GM12878 (cell line): ENCODE results near the gene BCO1. TPM values are rescaled to one million over a fixed set of nuclear protein-coding genes. Genes with fewer than 3 reads are reported as not detected.

Source experiments
- ATAC-seq: fragments of 200-7000 bp; cut with Tn5 transposase; 3 replicates; pipeline ENCODE4 v1.9.1; 2020; ENCODE audit warnings: mild to moderate bottlenecking, moderate library complexity
- BruUV-seq: library from RNA; stranded (reverse); fragments of 400-500 nt; replicated peaks from 2 replicates; lab custom pipeline; 2021; lab: Mats Ljungman, UMichigan
- CTCF ChIA-PET: fragments of 300-600 bp; sonication (Branson Sonifier 250); formaldehyde crosslinking; extraction: SDS; loops from one replicate; lab custom pipeline; 2021; ENCODE audit warnings: inconsistent platforms; lab: Yijun Ruan, JAX
- POLR2A ChIA-PET: fragments of 350-600 bp; formaldehyde crosslinking; extraction: SDS; loops from one replicate; lab custom pipeline; 2021; ENCODE audit warnings: inconsistent platforms; lab: Charles Lee
- RAD21 ChIA-PET: fragments of 300-600 bp; sonication (Branson Sonifier 250); formaldehyde crosslinking; loops from one replicate; lab custom pipeline; 2023; ENCODE audit warnings: antibody characterized with exemption; ENCODE audit not compliant: unreplicated experiment; lab: Charles Lee
- SMC1A ChIA-PET: fragments of 300-600 bp; sonication (Branson Sonifier 250); formaldehyde crosslinking; loops from one replicate; lab custom pipeline; 2023; ENCODE audit not compliant: unreplicated experiment, uncharacterized antibody; lab: Charles Lee
- DNase-seq: peaks from one replicate; pipeline ENCODE4 v3.0.0-alpha.2; 2011; ENCODE audit warnings: low read depth, low spot score
- FAIRE-seq: peaks from 3 replicates; lab custom pipeline; 2011; peaks lifted over from hg19 to GRCh38; lab: Jason Lieb, UNC
- H2AFZ ChIP-seq: 2 replicates; pipeline ENCODE4 v1.6.0; 2011; ENCODE audit warnings: low read depth, low read length, control low read depth; ENCODE audit not compliant: control insufficient read depth
- H3K27ac ChIP-seq: 2 replicates; pipeline ENCODE4 v1.5.1; 2011; ENCODE audit warnings: control low read depth; ENCODE audit not compliant: control insufficient read depth, insufficient read depth
- H3K27me3 ChIP-seq, 2 experiments: replicated peaks in 1 of 2; 2 replicates each; pipeline versions ENCODE4 v1.6.0 to v1.6.1; 2011; ENCODE audit warnings: low read length in 1 of 2; ENCODE audit not compliant: control insufficient read depth in 2 of 2, insufficient read depth in 2 of 2
- H3K36me3 ChIP-seq, 2 experiments: 2 replicates each; pipeline ENCODE4 v1.5.1; 2011; ENCODE audit warnings: low read length in 1 of 2; ENCODE audit not compliant: control insufficient read depth in 2 of 2, insufficient read depth in 2 of 2
- H3K4me1 ChIP-seq: 2 replicates; pipeline ENCODE4 v1.6.1; 2011; ENCODE audit warnings: mild to moderate bottlenecking, low read length, moderate library complexity, mixed read lengths; ENCODE audit not compliant: control insufficient read depth, insufficient read depth
- H3K4me2 ChIP-seq: 2 replicates; pipeline ENCODE4 v1.6.0; 2011; ENCODE audit warnings: control low read depth; ENCODE audit not compliant: control insufficient read depth, insufficient read depth
- H3K4me3 ChIP-seq: fragments of 200-600 bp; sonication (generic); 2 replicates; pipeline ENCODE4 v1.5.1; 2016
- H3K79me2 ChIP-seq: 2 replicates; pipeline ENCODE4 v1.6.0; 2011; ENCODE audit warnings: low read length; ENCODE audit not compliant: control insufficient read depth, insufficient read depth
- H3K9ac ChIP-seq: 2 replicates; pipeline ENCODE4 v1.8.0; 2011; ENCODE audit warnings: low read length, control low read depth, mixed read lengths; ENCODE audit not compliant: control insufficient read depth, insufficient read depth
- H3K9me3 ChIP-seq: replicated peaks from 3 replicates; pipeline ENCODE4 v1.5.1; 2011; ENCODE audit warnings: mild to moderate bottlenecking, low read length; ENCODE audit not compliant: control insufficient read depth, insufficient read depth
- H4K20me1 ChIP-seq: 2 replicates; pipeline ENCODE4 v1.6.0; 2011; ENCODE audit not compliant: control insufficient read depth, insufficient read depth
- EGR1 ChIP-seq, 2 experiments: IDR thresholded peaks; 1 replicate in 1 of 2; 2 replicates in 1 of 2; pipeline ENCODE4 v1.6.1; 2011 to 2012; ENCODE audit warnings: low read depth in 2 of 2, low read length in 2 of 2, borderline replicate concordance in 1 of 2, mild to moderate bottlenecking in 1 of 2, moderate library complexity in 1 of 2
- JUNB ChIP-seq: IDR thresholded peaks from 2 replicates; pipeline ENCODE4 v1.6.1; 2016; ENCODE audit warnings: antibody characterized with exemption, mild to moderate bottlenecking
- NR2C1 ChIP-seq: fragments of 450-650 bp; IDR thresholded peaks from 2 replicates; pipeline ENCODE4 v1.6.1; 2017; ENCODE audit warnings: antibody characterized with exemption, mild to moderate bottlenecking, moderate library complexity
- POLR2AphosphoS5 ChIP-seq: IDR thresholded peaks from 2 replicates; pipeline ENCODE4 v1.6.1; 2011; ENCODE audit warnings: mild to moderate bottlenecking, low read length, inconsistent platforms
- WGBS: methylation state at CpG from one replicate; pipeline ENCODE4 v1.1.6; 2016; ENCODE audit warnings: low lambda C conversion rate; ENCODE audit not compliant: insufficient replicate concordance, insufficient coverage; ENCODE audit errors: missing lambda C conversion rate; 5-methylcytosine and 5-hydroxymethylcytosine counted together
- in situ Hi-C: fragments of 300-500 bp; cut with MboI; formaldehyde crosslinking; loops from 9 replicates; pipeline ENCODE4 v1.14.3; 2018; ENCODE audit warnings: mixed read lengths
- intact Hi-C: fragments of 100-400 bp; cut with micrococcal nuclease; formaldehyde crosslinking; loops from one replicate; pipeline ENCODE4 v1.14.2; 2022; ENCODE audit not compliant: unreplicated experiment
- polyA plus RNA-seq, 11 experiments: library from polyadenylated mRNA; depleted of rRNA in 4 of 11; unstranded in 6 of 11; stranded (reverse) in 5 of 11; fragments of >200 nt; fragmentation: Nextera tagmentation in 4 of 11; fragmentation: Illumina TruSeq in 1 of 11; extraction: Ambion mirVana in 4 of 11; extraction: Trizol in 1 of 11; gene quantifications; 1 replicate in 1 of 11; 2 replicates in 10 of 11; pipeline versions ENCODE4 v1.2.1 to v1.2.3, GENCODE V29; 2011 to 2016; ENCODE audit warnings: inconsistent platforms in 2 of 11, missing spikeins in 2 of 11, low read depth in 1 of 11
- total RNA-seq, 4 experiments: library from RNA; depleted of rRNA in 3 of 4; stranded (reverse); fragments of >200 nt in 3 of 4; fragmentation: Illumina TruSeq in 1 of 4; extraction: Trizol in 1 of 4; gene quantifications; 2 replicates each; pipeline versions ENCODE4 v1.2.1 to v1.2.3, GENCODE V29; 2013 to 2021
- TF ChIP-seq, protein P1 (sequence below): IDR thresholded peaks from 2 replicates; pipeline ENCODE4 v1.6.1; 2012; ENCODE audit warnings: low read length, inconsistent platforms
- TF ChIP-seq, protein P2 (sequence below): IDR thresholded peaks from 2 replicates; pipeline ENCODE4 v1.6.1; 2011; ENCODE audit warnings: low read depth, low read length, improper control_type of control experiment, borderline replicate concordance
- TF ChIP-seq, protein P3 (sequence below): fragments of 450-650 bp; formaldehyde crosslinking; IDR thresholded peaks from 2 replicates; pipeline ENCODE4 v1.4.0; 2022; ENCODE audit warnings: mild to moderate bottlenecking, moderate library complexity
- TF ChIP-seq, protein P4 (sequence below): IDR thresholded peaks from 2 replicates; pipeline ENCODE4 v1.6.1; 2011; ENCODE audit warnings: low read depth, mild to moderate bottlenecking, low read length, moderate library complexity, borderline replicate concordance; ENCODE audit errors: extremely low read depth

Gene BCO1
- total and polyA plus RNA-seq, 10 of the 15 experiments (the other 5 are each of a cell fraction or from before 2014, with no cell fraction given) = 0.09 to 0.21 (median 0.14) TPM; not detected in 7

DNA sequence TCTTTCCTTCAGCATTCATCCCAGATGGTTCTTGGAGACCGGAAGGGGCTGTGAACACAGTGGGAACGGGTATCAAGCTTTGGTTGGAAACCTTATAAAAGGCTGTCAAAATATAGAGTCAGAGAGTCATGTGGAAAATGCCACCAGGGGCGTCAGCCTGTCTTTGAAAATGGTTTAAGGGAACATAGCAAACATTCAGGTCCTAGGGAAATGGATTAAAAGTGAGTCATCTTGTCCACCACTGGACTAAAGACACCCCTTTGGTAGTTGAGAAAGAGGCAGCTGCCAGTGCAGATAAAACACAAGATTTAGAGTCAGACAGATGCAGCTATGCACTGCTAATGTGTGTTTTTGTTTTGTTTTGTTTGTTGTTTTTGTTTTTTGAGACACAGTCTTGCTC, 47.8 kb upstream of the BCO1 start:
- RAD21 ChIA-PET = no interaction called here
- Histone ChIP-seq H3K9ac (no peak overlapping the region), H2AFZ (no peak overlapping the region), H3K27ac (no peak overlapping the region), H3K9me3 (no peaks in the 10 kb centered on the region), H3K4me2 (no peak overlapping the region), H3K36me3 (no peaks in the 10 kb centered on the region), H3K4me1 (no peaks in the 10 kb centered on the region), H4K20me1 (no peaks in the 10 kb centered on the region), H3K4me3 (no peak overlapping the region), H3K27me3 (no peaks in the 10 kb centered on the region), H3K79me2 (no peaks in the 10 kb centered on the region)
- TF ChIP-seq POLR2AphosphoS5 (no peak), EGR1 (IDR thresholded peaks at IDR 0.05; ENCODE audit: borderline replicate concordance in 1 of 2, low read depth in 2 of 2, low read length in 2 of 2) (no peak), NR2C1 (no peak), JUNB (no peak)
- TF ChIP-seq, protein P1, sequence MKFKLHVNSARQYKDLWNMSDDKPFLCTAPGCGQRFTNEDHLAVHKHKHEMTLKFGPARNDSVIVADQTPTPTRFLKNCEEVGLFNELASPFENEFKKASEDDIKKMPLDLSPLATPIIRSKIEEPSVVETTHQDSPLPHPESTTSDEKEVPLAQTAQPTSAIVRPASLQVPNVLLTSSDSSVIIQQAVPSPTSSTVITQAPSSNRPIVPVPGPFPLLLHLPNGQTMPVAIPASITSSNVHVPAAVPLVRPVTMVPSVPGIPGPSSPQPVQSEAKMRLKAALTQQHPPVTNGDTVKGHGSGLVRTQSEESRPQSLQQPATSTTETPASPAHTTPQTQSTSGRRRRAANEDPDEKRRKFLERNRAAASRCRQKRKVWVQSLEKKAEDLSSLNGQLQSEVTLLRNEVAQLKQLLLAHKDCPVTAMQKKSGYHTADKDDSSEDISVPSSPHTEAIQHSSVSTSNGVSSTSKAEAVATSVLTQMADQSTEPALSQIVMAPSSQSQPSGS = no peak
- TF ChIP-seq, protein P2, sequence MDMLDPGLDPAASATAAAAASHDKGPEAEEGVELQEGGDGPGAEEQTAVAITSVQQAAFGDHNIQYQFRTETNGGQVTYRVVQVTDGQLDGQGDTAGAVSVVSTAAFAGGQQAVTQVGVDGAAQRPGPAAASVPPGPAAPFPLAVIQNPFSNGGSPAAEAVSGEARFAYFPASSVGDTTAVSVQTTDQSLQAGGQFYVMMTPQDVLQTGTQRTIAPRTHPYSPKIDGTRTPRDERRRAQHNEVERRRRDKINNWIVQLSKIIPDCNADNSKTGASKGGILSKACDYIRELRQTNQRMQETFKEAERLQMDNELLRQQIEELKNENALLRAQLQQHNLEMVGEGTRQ = no peak
- TF ChIP-seq, protein P3, sequence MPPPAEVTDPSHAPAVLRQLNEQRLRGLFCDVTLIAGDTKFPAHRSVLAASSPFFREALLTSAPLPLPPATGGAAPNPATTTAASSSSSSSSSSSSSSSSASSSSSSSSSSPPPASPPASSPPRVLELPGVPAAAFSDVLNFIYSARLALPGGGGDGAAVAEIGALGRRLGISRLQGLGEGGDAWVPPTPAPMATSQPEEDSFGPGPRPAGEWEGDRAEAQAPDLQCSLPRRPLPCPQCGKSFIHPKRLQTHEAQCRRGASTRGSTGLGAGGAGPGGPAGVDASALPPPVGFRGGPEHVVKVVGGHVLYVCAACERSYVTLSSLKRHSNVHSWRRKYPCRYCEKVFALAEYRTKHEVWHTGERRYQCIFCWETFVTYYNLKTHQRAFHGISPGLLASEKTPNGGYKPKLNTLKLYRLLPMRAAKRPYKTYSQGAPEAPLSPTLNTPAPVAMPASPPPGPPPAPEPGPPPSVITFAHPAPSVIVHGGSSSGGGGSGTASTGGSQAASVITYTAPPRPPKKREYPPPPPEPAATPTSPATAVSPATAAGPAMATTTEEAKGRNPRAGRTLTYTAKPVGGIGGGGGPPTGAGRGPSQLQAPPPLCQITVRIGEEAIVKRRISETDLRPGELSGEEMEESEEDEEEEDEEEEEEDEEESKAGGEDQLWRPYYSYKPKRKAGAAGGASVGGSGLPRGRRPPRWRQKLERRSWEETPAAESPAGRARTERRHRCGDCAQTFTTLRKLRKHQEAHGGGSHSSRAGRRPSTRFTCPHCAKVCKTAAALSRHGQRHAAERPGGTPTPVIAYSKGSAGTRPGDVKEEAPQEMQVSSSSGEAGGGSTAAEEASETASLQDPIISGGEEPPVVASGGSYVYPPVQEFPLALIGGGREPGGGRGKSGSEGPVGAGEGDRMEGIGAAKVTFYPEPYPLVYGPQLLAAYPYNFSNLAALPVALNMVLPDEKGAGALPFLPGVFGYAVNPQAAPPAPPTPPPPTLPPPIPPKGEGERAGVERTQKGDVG = no peak
- TF ChIP-seq, protein P4, sequence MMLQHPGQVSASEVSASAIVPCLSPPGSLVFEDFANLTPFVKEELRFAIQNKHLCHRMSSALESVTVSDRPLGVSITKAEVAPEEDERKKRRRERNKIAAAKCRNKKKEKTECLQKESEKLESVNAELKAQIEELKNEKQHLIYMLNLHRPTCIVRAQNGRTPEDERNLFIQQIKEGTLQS = no peak
- in situ Hi-C loops = no loop called here
- CTCF ChIA-PET = interaction anchor here (2.4 kb wide), 1 partner anchor 14 kb away, joined by 11 read pairs; no protein-coding TSS in a partner anchor
- BruUV-seq = no TSS peak
- 15% methylated on average over 3 of the region's 3 CpGs for WGBS
- FAIRE-seq = no peak
- intact Hi-C loops = no loop called here
- POLR2A ChIA-PET = no interaction called here
- no peak for ATAC-seq
- SMC1A ChIA-PET = interaction anchor here (1.1 kb wide), 1 partner anchor 14 kb away, joined by 4 read pairs; no protein-coding TSS in a partner anchor
- no peak for DNase-seq
